ENCODE results near the gene SNTG2. TPM values are rescaled to one million over a fixed set of nuclear protein-coding genes. Genes with fewer than 3 reads are reported as not detected.

SNTG2 gene
- total RNA-seq, 2 experiments from 2014 or later, result 0.25 to 0.57 TPM

- CTCF ChIA-PET, result no interaction called here
- no peaks in the 10 kb centered on the region for H3K9me3 Mint-ChIP-seq (ENCODE audit: low read depth)
- POLR2A ChIA-PET, result no interaction called here
These were observed 119.2 kb downstream of the SNTG2 start for GRCh38 chr2:1069847-1070246.

GRCh38 chr2:1070601-1071000, 120.0 kb downstream of the SNTG2 start:
- ChIA-PET POLR2A (no interaction called here), CTCF (no interaction called here)
- Mint-ChIP-seq H3K4me3 (no peak overlapping the region), H3K36me3 (ENCODE audit: low read depth) (no peaks in the 10 kb centered on the region), H3K4me1 (no peaks in the 10 kb centered on the region), H3K27ac (no peak overlapping the region), H3K9me3 (ENCODE audit: low read depth) (no peaks in the 10 kb centered on the region), H3K27me3 (peaks cover 2% of the 10 kb centered on the region)
- intact Hi-C loops (cut with DNase I, micrococcal nuclease), result no loop called here
- DNase-seq, result no peak
- no peak for ATAC-seq

More at GRCh38 chr2:1069847-1070246, 119.2 kb downstream of the SNTG2 start:
- H3K36me3 Mint-ChIP-seq (ENCODE audit: low read depth), result no peaks in the 10 kb centered on the region
- intact Hi-C loops (cut with DNase I, micrococcal nuclease), result no loop called here
- DNase-seq (no peak), ATAC-seq (no peak)
- H3K4me3 Mint-ChIP-seq, result no peak overlapping the region
- H3K27ac Mint-ChIP-seq, result no peak overlapping the region
- no peaks in the 10 kb centered on the region for H3K4me1 Mint-ChIP-seq
- peaks cover 2% of the 10 kb centered on the region for H3K27me3 Mint-ChIP-seq

DNA sequence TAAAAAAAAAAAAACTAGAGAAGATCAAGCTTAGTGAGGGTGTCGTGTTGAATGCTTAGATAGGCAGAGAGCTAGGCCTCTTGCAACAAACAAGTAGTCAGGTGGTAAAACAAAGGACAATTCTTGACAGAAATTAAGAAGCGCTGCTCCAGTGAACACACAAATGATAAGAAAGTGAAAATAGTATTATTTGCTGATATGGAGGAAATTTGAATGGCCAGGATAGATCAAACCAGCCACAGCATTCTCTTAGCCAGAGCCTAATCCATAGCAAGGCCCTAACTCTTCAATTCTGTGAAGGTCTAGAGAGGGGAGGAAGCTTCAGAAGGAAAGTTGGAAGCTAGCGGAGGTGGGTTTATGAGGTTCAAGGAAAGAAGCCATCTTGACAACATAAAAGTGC, 121.0 kb downstream of the SNTG2 start:
- DNase-seq (no peak), ATAC-seq (no peak)
- Mint-ChIP-seq H3K27ac (no peak overlapping the region), H3K36me3 (ENCODE audit: low read depth) (no peaks in the 10 kb centered on the region), H3K27me3 (no peaks in the 10 kb centered on the region), H3K4me1 (no peaks in the 10 kb centered on the region), H3K4me3 (no peak overlapping the region), H3K9me3 (ENCODE audit: low read depth) (no peaks in the 10 kb centered on the region)
- POLR2A ChIA-PET, result no interaction called here
- CTCF ChIA-PET, result no interaction called here
- intact Hi-C loops (cut with DNase I, micrococcal nuclease), result no loop called here

DNA sequence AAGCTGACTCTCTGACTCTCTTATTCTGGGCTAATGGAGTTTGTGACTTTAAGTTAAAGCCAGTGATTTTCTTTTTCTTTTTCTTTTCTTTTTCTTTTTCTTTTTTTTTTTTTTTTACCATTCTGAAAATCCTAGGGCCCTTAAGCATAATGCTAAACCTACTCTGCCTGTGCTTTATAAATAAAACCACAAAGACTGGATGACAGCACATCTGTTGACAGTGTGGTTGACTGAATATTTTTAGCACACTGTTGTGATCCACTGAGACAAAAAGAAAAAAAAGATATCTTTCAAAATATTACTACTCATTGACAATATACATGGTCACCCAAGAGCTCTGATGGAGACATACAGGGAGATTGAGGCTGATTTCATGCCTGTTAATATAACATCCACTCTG, 121.6 kb downstream of the SNTG2 start:
- Mint-ChIP-seq H3K4me3 (no peak overlapping the region), H3K9me3 (ENCODE audit: low read depth) (no peaks in the 10 kb centered on the region), H3K27ac (no peak overlapping the region), H3K4me1 (no peaks in the 10 kb centered on the region), H3K36me3 (ENCODE audit: low read depth) (no peaks in the 10 kb centered on the region), H3K27me3 (no peaks in the 10 kb centered on the region)
- POLR2A ChIA-PET, result no interaction called here
- no peak for ATAC-seq
- DNase-seq, result no peak
- intact Hi-C loops (cut with DNase I, micrococcal nuclease), result no loop called here
- CTCF ChIA-PET, result no interaction called here

- ATAC-seq, result no peak
- H3K9me3 Mint-ChIP-seq (ENCODE audit: low read depth), result no peaks in the 10 kb centered on the region
These were observed 127.3 kb downstream of the SNTG2 start for GRCh38 chr2:1077911-1078310.

DNA sequence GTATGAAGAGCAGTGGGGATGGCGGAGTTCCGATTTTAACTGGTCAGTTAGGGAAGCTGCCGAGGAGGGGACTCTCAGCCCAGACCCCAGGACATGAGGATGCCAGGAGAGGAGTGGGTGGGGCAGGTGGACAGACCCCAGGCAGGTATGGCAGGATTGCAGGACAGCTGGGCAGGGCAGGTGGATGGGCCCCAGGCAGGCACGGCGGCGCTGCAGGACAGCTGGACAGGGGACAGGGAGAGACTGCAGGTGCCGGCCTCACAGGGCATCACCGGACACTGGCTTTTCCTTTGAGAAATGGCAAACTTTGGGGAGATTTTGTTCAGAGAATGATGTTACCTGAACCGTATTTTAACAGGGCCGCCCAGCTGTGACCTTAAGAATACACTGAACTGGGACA, 127.7 kb downstream of the SNTG2 start:
- ATAC-seq (no peak), DNase-seq (no peak)
- POLR2A ChIA-PET, result no interaction called here
- H3K4me3 Mint-ChIP-seq, result no peak overlapping the region
- H3K4me1 Mint-ChIP-seq, result no peaks in the 10 kb centered on the region
- intact Hi-C loops (cut with DNase I, micrococcal nuclease), result no loop called here
- CTCF ChIA-PET, result interaction anchor here (0.7 kb wide), 1 partner anchor 1055 kb away, joined by 3 read pairs; no protein-coding TSS in a partner anchor
- H3K27ac Mint-ChIP-seq, result no peak overlapping the region
- no peaks in the 10 kb centered on the region for H3K36me3 Mint-ChIP-seq (ENCODE audit: low read depth)
- no peaks in the 10 kb centered on the region for H3K27me3 Mint-ChIP-seq
- no peaks in the 10 kb centered on the region for H3K9me3 Mint-ChIP-seq (ENCODE audit: low read depth)

More at GRCh38 chr2:1077911-1078310, 127.3 kb downstream of the SNTG2 start:
- no peak overlapping the region for H3K4me3 Mint-ChIP-seq
- POLR2A ChIA-PET, result no interaction called here
- no peak overlapping the region for H3K27ac Mint-ChIP-seq
- CTCF ChIA-PET, result no interaction called here
- no peaks in the 10 kb centered on the region for H3K4me1 Mint-ChIP-seq
- no peaks in the 10 kb centered on the region for H3K27me3 Mint-ChIP-seq
- DNase-seq, result no peak
- intact Hi-C loops (cut with DNase I, micrococcal nuclease), result no loop called here
- H3K36me3 Mint-ChIP-seq (ENCODE audit: low read depth), result no peaks in the 10 kb centered on the region

- CTCF ChIA-PET, result no interaction called here
- Mint-ChIP-seq H3K4me3 (no peak overlapping the region), H3K27me3 (no peaks in the 10 kb centered on the region)
These were observed 129.5 kb downstream of the SNTG2 start for GRCh38 chr2:1079873-1080799.

GRCh38 chr2:1081451-1082225, 131.0 kb downstream of the SNTG2 start:
- POLR2A ChIA-PET, result no interaction called here
- ATAC-seq (no peak), DNase-seq (no peak)
- CTCF ChIA-PET, result interaction anchor here (0.7 kb wide), 1 partner anchor 14 kb away, joined by 4 read pairs; no protein-coding TSS in a partner anchor
- intact Hi-C loops (cut with DNase I, micrococcal nuclease), result no loop called here
- H3K4me1 Mint-ChIP-seq, result no peaks in the 10 kb centered on the region
- no peaks in the 10 kb centered on the region for H3K9me3 Mint-ChIP-seq (ENCODE audit: low read depth)
- no peaks in the 10 kb centered on the region for H3K36me3 Mint-ChIP-seq (ENCODE audit: low read depth)
- no peaks in the 10 kb centered on the region for H3K27me3 Mint-ChIP-seq
- H3K27ac Mint-ChIP-seq, result no peak overlapping the region
- H3K4me3 Mint-ChIP-seq, result no peak overlapping the region

More at GRCh38 chr2:1079873-1080799, 129.5 kb downstream of the SNTG2 start:
- Mint-ChIP-seq H3K4me1 (no peaks in the 10 kb centered on the region), H3K36me3 (ENCODE audit: low read depth) (no peaks in the 10 kb centered on the region), H3K9me3 (ENCODE audit: low read depth) (no peaks in the 10 kb centered on the region), H3K27ac (no peak overlapping the region)
- ATAC-seq (no peak), DNase-seq (no peak)
- POLR2A ChIA-PET, result no interaction called here
- intact Hi-C loops (cut with DNase I, micrococcal nuclease), result no loop called here

DNA sequence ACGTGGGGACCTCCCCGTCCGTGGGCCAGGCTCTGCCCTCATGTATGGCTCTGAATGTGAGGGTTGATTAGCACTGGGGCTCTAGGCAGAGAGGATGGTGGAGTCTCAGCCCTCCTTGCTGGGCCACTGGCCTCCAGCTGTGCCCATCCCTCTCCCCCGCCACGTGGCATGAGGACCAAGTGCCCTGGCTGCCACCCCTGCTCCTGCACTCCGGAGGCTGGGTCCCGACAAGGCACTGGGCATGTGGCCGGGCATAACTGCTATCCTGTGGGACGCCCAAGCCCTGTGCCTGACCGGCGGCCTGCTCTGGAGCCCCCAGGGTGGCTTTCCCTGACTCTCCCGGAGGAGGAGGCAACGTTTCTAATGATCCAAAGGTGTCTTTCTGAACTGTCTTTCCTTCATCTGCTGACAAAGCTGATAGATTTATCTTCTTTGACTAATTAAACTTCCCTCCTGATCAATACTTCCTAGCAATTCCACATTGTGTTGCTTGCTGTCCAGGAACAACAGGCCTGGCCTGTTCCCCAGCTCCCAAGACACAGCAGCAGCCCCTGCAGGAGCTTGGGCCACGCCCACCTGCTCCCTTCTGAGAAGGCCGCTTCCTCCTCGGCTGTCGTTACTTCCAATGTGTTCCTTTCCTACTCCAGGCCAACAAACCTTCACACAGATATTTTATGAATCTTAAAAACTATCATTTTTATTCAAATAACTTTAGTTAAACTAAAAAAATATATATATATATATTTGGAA, 132.0 kb downstream of the SNTG2 start:
- ATAC-seq (no peak), DNase-seq (no peak)
- no peaks in the 10 kb centered on the region for H3K4me1 Mint-ChIP-seq
- H3K27me3 Mint-ChIP-seq, result no peaks in the 10 kb centered on the region
- intact Hi-C loops (cut with DNase I, micrococcal nuclease), result no loop called here
- H3K9me3 Mint-ChIP-seq (ENCODE audit: low read depth), result no peaks in the 10 kb centered on the region
- no peaks in the 10 kb centered on the region for H3K36me3 Mint-ChIP-seq (ENCODE audit: low read depth)
- H3K4me3 Mint-ChIP-seq, result no peak overlapping the region
- CTCF ChIA-PET, result no interaction called here
- POLR2A ChIA-PET, result no interaction called here
- H3K27ac Mint-ChIP-seq, result no peak overlapping the region

DNA sequence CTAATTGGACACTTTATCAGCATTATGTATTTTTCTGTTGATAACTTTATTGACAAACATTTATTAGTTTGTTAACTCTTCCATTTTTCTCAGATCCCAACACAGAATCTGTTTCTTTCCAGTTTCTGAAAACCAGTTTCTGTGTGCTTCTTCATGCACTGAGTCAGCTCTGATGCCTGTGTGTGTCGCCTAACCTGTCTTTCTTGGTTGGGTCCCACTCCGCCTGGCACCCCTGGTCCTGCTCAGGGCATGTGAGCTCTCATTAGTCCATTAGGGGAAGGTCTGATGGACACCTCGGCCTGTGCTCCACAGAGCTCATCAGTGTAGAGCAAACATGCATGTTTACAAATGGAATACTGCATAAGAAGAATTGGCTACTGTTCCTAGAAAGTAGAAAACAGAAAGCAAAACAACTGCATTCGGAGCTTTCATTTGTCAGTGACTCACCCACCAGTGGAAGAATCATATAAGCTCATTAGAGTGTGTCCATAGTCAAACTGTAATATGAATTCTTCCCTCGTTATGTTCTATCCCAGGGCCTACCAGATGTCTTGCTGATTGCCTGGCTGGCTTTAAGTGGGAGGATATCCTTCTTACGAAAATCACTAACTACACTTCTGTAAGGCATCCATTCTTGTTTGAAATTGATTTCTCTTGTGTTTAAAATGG, 137.7 kb downstream of the SNTG2 start:
- ChIA-PET POLR2A (no interaction called here), CTCF (no interaction called here)
- Mint-ChIP-seq H3K9me3 (ENCODE audit: low read depth) (peaks cover 1% of the 10 kb centered on the region), H3K36me3 (ENCODE audit: low read depth) (no peaks in the 10 kb centered on the region), H3K4me3 (no peak overlapping the region), H3K27ac (no peak overlapping the region), H3K4me1 (no peaks in the 10 kb centered on the region), H3K27me3 (no peaks in the 10 kb centered on the region)
- intact Hi-C loops (cut with DNase I, micrococcal nuclease), result no loop called here
- no peak for ATAC-seq
- DNase-seq, result no peak

DNA sequence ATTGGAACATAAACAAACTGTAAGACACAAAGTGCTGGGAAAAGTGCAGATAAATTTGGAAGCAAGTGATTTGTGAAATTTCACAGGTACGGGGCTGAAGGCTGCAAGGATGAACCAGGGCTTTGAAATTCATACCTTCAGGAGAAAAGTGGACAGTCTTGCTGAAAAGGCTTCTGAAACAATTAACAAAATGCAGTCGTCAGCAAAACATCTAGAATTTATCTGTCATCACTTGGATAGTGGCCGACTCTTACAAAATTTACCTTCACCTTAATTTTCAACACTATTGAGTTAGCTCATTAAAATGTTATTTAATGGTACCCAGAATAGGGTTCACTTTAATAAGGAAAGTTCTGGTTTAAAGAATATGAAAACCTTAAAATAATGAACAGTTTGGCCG, 138.3 kb downstream of the SNTG2 start:
- DNase-seq, result no peak
- ChIA-PET CTCF (no interaction called here), POLR2A (no interaction called here)
- Mint-ChIP-seq H3K4me3 (no peak overlapping the region), H3K27ac (no peak overlapping the region), H3K4me1 (no peaks in the 10 kb centered on the region), H3K27me3 (no peaks in the 10 kb centered on the region), H3K9me3 (ENCODE audit: low read depth) (peaks cover 1% of the 10 kb centered on the region), H3K36me3 (ENCODE audit: low read depth) (no peaks in the 10 kb centered on the region)
- intact Hi-C loops (cut with DNase I, micrococcal nuclease), result no loop called here
- ATAC-seq, result no peak

Data from activated CD4-positive, alpha-beta T cell treated with anti-CD3 and anti-CD28 coated beads for 36 hours (primary cell).